ENCODE data around the gene PTPN23. TPM values are rescaled to one million over a fixed set of nuclear protein-coding genes. Genes with fewer than 3 reads are reported as not detected.

PTPN23 gene
- total and polyA plus RNA-seq, 8 donors = 8.6 to 120 (median 27.6) TPM

DNA sequence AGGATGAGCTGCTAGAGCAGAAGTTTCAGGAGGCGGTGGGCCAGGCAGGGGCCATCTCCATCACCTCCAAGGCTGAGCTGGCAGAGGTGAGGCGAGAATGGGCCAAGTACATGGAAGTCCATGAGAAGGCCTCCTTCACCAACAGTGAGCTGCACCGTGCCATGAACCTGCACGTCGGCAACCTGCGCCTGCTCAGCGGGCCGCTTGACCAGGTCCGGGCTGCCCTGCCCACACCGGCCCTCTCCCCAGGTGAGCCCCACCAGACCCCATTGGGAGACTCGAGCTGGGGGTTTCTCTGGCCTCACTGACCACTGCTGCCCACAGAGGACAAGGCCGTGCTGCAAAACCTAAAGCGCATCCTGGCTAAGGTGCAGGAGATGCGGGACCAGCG lies 28.0 kb downstream of the PTPN23 start:
- Histone ChIP-seq H3K9me3 (no peaks in the 10 kb centered on the region), H3K27me3 (no peaks in the 10 kb centered on the region), H3K27ac (no peak overlapping the region), H3K36me3 (peaks cover 67 to 88% (median 82%) of the 10 kb centered on the region in 4 donors), H3K4me1 (peaks cover 15 to 32% (median 27%) of the 10 kb centered on the region in 4 donors), H3K4me3 (no peak overlapping the region)
- intact Hi-C loops (cut with DNase I; ENCODE audit: low total_unique reads) = no loop called here
- 91 to 96% (median 94%) methylated on average over 8 to 15 of the region's 15 CpGs for WGBS, 5 donors
- TF ChIP-seq POLR2AphosphoS5 (IDR thresholded peaks at IDR 0.05) = no peak
- TF ChIP-seq, protein P1, sequence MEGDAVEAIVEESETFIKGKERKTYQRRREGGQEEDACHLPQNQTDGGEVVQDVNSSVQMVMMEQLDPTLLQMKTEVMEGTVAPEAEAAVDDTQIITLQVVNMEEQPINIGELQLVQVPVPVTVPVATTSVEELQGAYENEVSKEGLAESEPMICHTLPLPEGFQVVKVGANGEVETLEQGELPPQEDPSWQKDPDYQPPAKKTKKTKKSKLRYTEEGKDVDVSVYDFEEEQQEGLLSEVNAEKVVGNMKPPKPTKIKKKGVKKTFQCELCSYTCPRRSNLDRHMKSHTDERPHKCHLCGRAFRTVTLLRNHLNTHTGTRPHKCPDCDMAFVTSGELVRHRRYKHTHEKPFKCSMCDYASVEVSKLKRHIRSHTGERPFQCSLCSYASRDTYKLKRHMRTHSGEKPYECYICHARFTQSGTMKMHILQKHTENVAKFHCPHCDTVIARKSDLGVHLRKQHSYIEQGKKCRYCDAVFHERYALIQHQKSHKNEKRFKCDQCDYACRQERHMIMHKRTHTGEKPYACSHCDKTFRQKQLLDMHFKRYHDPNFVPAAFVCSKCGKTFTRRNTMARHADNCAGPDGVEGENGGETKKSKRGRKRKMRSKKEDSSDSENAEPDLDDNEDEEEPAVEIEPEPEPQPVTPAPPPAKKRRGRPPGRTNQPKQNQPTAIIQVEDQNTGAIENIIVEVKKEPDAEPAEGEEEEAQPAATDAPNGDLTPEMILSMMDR (IDR thresholded peaks at IDR 0.05) = no peak
- DNase-seq = no peak

DNA sequence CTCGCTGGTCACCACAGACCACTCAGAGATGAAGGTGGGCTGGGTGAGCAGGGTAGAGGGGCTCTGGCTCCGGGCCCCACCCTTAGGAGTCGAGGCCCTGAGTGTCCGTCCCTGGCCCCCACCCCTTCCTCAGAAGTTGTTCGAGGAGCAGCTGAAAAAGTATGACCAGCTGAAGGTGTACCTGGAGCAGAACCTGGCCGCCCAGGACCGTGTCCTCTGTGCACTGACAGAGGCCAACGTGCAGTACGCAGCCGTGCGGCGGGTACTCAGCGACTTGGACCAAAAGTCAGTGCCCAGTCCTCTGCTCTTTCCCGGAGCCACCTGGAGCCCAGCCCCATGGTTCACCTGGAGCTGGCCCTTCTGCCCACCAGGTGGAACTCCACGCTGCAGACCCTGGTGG lies 28.5 kb downstream of the PTPN23 start:
- H3K4me1 ChIP-seq = peaks cover 15 to 29% (median 25%) of the 10 kb centered on the region in 4 donors
- H3K27me3 ChIP-seq = no peaks in the 10 kb centered on the region
- intact Hi-C loops (cut with DNase I; ENCODE audit: low total_unique reads) = no loop called here
- DNase-seq = no peak
- H3K9me3 ChIP-seq = no peaks in the 10 kb centered on the region
- WGBS, 5 donors = 88 to 91% (median 89%) methylated on average over 13 to 15 of the region's 15 CpGs
- TF ChIP-seq EP300 (IDR thresholded peaks at IDR 0.05) (no peak), POLR2A (IDR thresholded peaks at IDR 0.05) (no peak), POLR2AphosphoS5 (IDR thresholded peaks at IDR 0.05) (no peak)
- TF ChIP-seq, protein P1 (IDR thresholded peaks at IDR 0.05) = no peak
- H3K4me3 ChIP-seq = no peak overlapping the region
- H3K27ac ChIP-seq = no peak overlapping the region
- H3K36me3 ChIP-seq = peaks cover 71 to 92% (median 86%) of the 10 kb centered on the region in 4 donors

DNA sequence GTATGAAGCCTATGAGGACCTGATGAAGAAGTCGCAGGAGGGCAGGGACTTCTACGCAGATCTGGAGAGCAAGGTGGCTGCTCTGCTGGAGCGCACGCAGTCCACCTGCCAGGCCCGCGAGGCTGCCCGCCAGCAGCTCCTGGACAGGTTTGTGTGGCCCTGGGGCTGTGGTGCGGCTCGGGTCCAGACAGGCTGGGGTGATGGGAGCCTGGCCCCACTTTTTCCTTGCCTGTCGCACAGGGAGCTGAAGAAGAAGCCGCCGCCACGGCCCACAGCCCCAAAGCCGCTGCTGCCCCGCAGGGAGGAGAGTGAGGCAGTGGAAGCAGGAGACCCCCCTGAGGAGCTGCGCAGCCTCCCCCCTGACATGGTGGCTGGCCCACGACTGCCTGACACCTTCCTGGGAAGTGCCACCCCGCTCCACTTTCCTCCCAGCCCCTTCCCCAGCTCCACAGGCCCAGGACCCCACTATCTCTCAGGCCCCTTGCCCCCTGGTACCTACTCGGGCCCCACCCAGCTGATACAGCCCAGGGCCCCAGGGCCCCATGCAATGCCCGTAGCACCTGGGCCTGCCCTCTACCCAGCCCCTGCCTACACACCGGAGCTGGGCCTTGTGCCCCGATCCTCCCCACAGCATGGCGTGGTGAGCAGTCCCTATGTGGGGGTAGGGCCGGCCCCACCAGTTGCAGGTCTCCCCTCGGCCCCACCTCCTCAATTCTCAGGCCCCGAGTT lies 29.0 kb downstream of the PTPN23 start:
- H3K27ac ChIP-seq = no peak overlapping the region
- no peaks in the 10 kb centered on the region for H3K27me3 ChIP-seq
- no peak for DNase-seq
- no peaks in the 10 kb centered on the region for H3K9me3 ChIP-seq
- peaks cover 76 to 98% (median 91%) of the 10 kb centered on the region in 4 donors for H3K36me3 ChIP-seq
- intact Hi-C loops (cut with DNase I; ENCODE audit: low total_unique reads) = no loop called here
- H3K4me1 ChIP-seq = peaks cover 10 to 28% (median 19%) of the 10 kb centered on the region in 4 donors
- TF ChIP-seq, protein P1 (IDR thresholded peaks at IDR 0.05) = no peak
- no peak for TF ChIP-seq EP300 (IDR thresholded peaks at IDR 0.05)
- TF ChIP-seq POLR2A (IDR thresholded peaks at IDR 0.05) = no peak
- no peak for TF ChIP-seq POLR2AphosphoS5 (IDR thresholded peaks at IDR 0.05)
- no peak overlapping the region for H3K4me3 ChIP-seq
- 87 to 91% (median 89%) methylated on average over 24 to 26 of the region's 26 CpGs for WGBS, 5 donors

DNA sequence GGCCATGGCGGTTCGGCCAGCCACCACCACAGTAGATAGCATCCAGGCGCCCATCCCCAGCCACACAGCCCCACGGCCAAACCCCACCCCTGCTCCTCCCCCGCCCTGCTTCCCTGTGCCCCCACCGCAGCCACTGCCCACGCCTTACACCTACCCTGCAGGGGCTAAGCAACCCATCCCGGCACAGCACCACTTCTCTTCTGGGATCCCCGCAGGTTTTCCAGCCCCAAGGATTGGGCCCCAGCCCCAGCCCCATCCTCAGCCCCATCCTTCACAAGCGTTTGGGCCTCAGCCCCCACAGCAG lies 29.5 kb downstream of the PTPN23 start:
- DNase-seq = no peak
- H3K27ac ChIP-seq = no peak overlapping the region
- TF ChIP-seq POLR2A (IDR thresholded peaks at IDR 0.05) = no peak
- TF ChIP-seq POLR2AphosphoS5 (IDR thresholded peaks at IDR 0.05) = no peak
- no peak for TF ChIP-seq EP300 (IDR thresholded peaks at IDR 0.05)
- TF ChIP-seq, protein P1 (IDR thresholded peaks at IDR 0.05) = no peak
- no peaks in the 10 kb centered on the region for H3K9me3 ChIP-seq
- peaks cover 5 to 23% (median 14%) of the 10 kb centered on the region in 4 donors for H3K4me1 ChIP-seq
- peaks cover 76 to 100% (median 97%) of the 10 kb centered on the region in 4 donors for H3K36me3 ChIP-seq
- intact Hi-C loops (cut with DNase I; ENCODE audit: low total_unique reads) = no loop called here
- H3K4me3 ChIP-seq = no peak overlapping the region
- 59 to 80% (median 73%) methylated on average over 7 to 10 of the region's 10 CpGs for WGBS, 5 donors
- H3K27me3 ChIP-seq = no peaks in the 10 kb centered on the region
